Measurements from ENCODE around the gene CSN2.

CSN2 gene

DNA sequence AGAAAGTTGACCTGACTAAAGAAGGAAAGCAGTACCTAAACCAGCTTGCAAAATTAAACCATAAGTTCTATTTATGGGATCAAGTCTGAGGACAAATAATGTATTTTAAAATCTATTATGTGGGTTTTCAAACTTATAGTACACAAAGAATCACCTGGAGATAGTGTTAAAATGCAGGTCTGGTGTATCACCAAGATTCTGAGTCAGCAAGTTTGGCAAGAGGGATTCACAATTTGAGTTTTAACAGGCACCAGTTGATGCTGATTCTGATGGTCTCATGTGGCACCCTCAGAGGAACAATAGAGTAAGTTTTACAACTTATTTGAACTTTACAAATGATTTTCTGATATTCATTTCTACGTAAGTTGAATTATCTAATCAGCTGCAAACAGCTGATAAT is 21.1 kb upstream of the CSN2 start:
- TF ChIP-seq, protein P1, sequence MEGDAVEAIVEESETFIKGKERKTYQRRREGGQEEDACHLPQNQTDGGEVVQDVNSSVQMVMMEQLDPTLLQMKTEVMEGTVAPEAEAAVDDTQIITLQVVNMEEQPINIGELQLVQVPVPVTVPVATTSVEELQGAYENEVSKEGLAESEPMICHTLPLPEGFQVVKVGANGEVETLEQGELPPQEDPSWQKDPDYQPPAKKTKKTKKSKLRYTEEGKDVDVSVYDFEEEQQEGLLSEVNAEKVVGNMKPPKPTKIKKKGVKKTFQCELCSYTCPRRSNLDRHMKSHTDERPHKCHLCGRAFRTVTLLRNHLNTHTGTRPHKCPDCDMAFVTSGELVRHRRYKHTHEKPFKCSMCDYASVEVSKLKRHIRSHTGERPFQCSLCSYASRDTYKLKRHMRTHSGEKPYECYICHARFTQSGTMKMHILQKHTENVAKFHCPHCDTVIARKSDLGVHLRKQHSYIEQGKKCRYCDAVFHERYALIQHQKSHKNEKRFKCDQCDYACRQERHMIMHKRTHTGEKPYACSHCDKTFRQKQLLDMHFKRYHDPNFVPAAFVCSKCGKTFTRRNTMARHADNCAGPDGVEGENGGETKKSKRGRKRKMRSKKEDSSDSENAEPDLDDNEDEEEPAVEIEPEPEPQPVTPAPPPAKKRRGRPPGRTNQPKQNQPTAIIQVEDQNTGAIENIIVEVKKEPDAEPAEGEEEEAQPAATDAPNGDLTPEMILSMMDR (IDR thresholded peaks at IDR 0.05) = no peak

DNA sequence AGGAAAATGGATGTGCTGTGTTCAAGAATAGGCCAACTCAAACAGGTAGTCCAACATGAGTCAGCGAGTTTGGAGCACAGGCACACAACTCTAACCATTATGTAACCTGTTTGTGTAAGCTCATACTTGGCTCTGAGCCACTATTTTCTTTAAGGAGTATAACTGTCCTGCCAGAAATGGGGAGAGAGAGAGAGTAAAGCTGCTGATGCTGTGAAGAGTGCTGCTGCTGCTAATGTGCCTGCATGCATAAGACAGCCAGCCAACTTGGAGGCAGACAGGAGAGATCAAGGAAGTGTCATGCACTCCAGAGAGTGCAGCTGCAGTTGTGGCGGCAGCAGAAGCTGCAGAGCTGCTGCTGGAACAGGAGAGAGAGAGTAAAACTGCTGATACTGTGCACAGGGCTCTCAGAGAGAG is 18.5 kb upstream of the CSN2 start:
- TF ChIP-seq, protein P1 (IDR thresholded peaks at IDR 0.05) = no peak

DNA sequence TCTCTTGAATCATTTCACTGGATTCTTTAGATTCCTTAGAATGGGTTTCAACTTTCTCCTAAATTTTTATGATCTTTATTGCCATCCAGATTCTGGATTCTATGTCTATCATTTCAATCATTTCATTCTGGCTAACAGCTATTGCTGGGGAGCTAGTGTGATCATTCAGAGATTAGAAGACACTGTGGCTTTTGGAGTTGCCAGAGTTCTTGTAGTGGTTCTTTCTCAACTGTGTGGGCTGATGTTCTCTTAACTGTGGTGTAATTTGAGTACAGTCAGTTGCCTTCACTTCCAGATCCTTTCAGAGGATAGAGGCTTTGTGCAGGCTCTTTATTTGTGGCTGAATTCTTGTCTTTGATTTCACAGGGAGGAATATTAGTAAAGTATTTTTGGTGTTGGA is 12.1 kb upstream of the CSN2 start:
- TF ChIP-seq, protein P1 (IDR thresholded peaks at IDR 0.05) = no peak

DNA sequence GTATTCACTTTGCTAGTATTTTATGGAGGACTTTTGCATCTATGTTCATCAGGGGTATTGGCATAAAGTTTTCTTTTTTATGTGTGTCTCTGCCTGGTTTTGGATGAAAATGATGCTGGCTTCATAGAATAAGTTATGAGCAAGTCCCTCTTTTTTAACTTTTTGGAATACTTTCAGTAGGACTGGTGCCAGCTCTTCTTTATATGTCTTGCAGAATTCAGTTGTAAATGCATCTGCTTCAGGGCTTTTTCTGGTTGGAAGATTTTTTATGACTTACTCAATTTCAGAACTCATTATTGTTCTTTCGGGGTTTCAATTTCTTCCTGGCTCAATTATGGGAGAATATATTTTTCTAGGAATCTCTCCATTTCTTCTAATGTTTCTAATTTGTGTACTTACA is 9.1 kb upstream of the CSN2 start:
- TF ChIP-seq, protein P1 (IDR thresholded peaks at IDR 0.05) = no peak

DNA sequence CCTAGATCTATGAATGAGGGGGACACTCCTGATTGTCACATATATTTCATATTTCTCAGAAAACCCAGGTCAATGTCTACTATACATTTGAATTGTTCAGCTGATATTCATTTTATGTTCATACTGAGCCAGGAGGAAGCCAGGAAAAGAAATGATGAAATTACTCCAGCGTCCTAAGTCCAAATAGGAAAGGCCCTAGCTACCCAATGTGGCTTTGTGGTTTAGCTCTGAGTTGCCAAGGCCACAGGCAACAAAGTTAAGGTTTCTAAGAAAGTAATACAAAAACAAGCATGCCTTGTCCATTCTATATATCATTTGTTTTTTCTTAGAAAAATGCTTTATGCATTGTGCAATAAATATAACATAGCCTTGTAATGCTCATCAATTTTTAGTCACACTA is 4.5 kb upstream of the CSN2 start:
- TF ChIP-seq, protein P1 (IDR thresholded peaks at IDR 0.05) = no peak

DNA sequence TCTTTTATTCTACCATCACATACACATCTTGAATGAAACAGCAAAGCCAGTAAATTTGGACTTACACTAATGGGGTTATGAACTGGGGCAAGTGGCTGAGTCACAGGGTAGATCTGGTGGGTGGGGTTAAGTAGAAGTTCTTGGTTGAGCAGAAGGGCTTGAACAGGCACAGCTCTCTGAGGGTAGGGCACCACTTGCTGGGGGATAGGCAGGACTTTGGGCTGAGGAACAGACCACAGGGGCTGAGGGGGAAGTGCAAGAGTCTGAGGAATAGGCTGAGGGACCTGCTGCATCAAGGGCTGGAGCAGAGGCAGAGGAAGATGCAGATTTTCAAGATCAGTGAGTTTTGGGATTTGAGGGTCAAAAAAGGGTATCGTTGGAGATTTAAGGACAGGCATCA is 8.3 kb downstream of the CSN2 start:
- TF ChIP-seq, protein P1 (IDR thresholded peaks at IDR 0.05) = no peak

DNA sequence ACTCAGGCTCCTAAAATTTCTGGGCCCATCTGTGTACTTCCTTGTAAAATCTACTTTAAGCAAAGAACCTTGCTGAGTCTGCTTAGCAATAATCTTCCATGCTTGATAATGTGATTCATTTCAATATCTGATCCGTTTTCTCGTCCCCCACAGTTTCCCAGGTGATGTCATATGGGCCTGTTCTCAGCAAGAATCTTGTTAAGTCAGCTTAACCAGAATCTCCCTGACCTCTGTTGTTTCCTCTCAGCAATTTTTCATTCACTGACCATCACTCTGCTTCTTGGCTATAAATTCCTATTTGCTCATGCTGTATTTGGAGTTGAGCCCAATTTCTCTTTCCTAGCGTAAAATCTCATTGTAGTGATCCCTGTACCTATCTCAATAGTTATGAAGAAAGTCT is 13.9 kb downstream of the CSN2 start:
- TF ChIP-seq, protein P1 (IDR thresholded peaks at IDR 0.05) = no peak

DNA sequence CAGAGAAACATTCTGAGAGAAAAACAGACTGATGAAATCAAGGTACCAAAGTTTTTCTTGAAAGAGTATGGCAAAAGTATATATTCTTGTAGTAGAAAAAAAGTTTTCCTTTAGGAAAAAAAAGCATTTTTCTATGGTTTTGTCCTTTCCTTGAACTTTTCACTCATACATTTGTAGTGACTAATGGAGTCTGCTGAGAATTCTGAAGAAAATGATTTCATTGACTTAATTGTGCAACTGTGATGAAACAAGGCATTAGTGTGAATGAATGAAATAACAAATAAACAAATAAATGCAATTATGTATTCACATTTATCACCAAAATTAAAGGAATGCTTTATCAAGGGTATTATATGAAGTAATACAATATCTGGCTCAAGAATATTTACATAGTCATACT is 29.0 kb downstream of the CSN2 start:
- TF ChIP-seq, protein P1 (IDR thresholded peaks at IDR 0.05) = no peak
